Keratinocyte (primary cell): ENCODE results near the gene SATB2. TPM values are rescaled to one million over a fixed set of nuclear protein-coding genes. Genes with fewer than 3 reads are reported as not detected.

Experiments used
- DNase-seq: peaks from one replicate; pipeline ENCODE4 v3.0.0-alpha.2; 2011; ENCODE audit warnings: low read depth, missing footprints, low spot score
- FAIRE-seq: peaks from 2 replicates; lab custom pipeline; 2011; peaks lifted over from hg19 to GRCh38; lab: Jason Lieb, UNC
- H2AFZ ChIP-seq: 2 replicates; pipeline ENCODE4 v1.6.0; 2012; ENCODE audit warnings: low read length, control low read depth, inconsistent platforms; ENCODE audit not compliant: control insufficient read depth
- H3K27ac ChIP-seq: 2 replicates; pipeline ENCODE4 v1.5.1; 2011; ENCODE audit warnings: low read length; ENCODE audit not compliant: control insufficient read depth, insufficient read depth
- H3K27me3 ChIP-seq: 3 replicates; pipeline ENCODE4 v1.6.0; 2011; ENCODE audit warnings: low read length; ENCODE audit not compliant: control insufficient read depth, insufficient read depth; ENCODE audit errors: extremely low read depth
- H3K36me3 ChIP-seq, 2 experiments: 2 replicates in 1 of 2; 3 replicates in 1 of 2; pipeline ENCODE4 v1.5.1; 2011; ENCODE audit warnings: low read length in 2 of 2, mild to moderate bottlenecking in 1 of 2; ENCODE audit not compliant: control insufficient read depth in 2 of 2, insufficient read depth in 2 of 2; ENCODE audit errors: extremely low read depth in 1 of 2
- H3K4me1 ChIP-seq: 3 replicates; pipeline ENCODE4 v1.5.1; 2011; ENCODE audit warnings: low read length; ENCODE audit not compliant: control insufficient read depth, insufficient read depth; ENCODE audit errors: extremely low read depth
- H3K4me2 ChIP-seq: 3 replicates; pipeline ENCODE4 v1.6.0; 2011; ENCODE audit warnings: low read depth, low read length; ENCODE audit not compliant: control insufficient read depth, insufficient read depth; ENCODE audit errors: extremely low read depth
- H3K4me3 ChIP-seq, 3 experiments: fragments of 200-600 bp in 1 of 3; sonication (generic) in 1 of 3; 2 replicates in 2 of 3; 3 replicates in 1 of 3; pipeline ENCODE4 v1.5.1; 2011 to 2016; ENCODE audit warnings: low read length in 3 of 3, mild to moderate bottlenecking in 3 of 3, control low read depth in 2 of 3, inconsistent platforms in 1 of 3, low read depth in 1 of 3, mixed read lengths in 1 of 3, mixed run types in 1 of 3, moderate library complexity in 1 of 3; ENCODE audit not compliant: control insufficient read depth in 2 of 3, insufficient read depth in 2 of 3; ENCODE audit errors: extremely low read depth in 1 of 3
- H3K79me2 ChIP-seq: 2 replicates; pipeline ENCODE4 v1.6.0; 2012; ENCODE audit warnings: low read length; ENCODE audit not compliant: control insufficient read depth, insufficient read depth
- H3K9ac ChIP-seq: 3 replicates; pipeline ENCODE4 v1.6.0; 2011; ENCODE audit warnings: low read length; ENCODE audit not compliant: control insufficient read depth, insufficient read depth; ENCODE audit errors: extremely low read depth
- H3K9me1 ChIP-seq: 3 replicates; pipeline ENCODE4 v1.6.0; 2011; ENCODE audit warnings: low read length; ENCODE audit not compliant: control insufficient read depth, insufficient read depth; ENCODE audit errors: extremely low read depth
- H3K9me3 ChIP-seq: 2 replicates; pipeline ENCODE4 v1.5.1; 2012; ENCODE audit warnings: low read depth, low read length; ENCODE audit not compliant: control insufficient read depth
- H4K20me1 ChIP-seq: 3 replicates; pipeline ENCODE4 v1.6.0; 2011; ENCODE audit warnings: low read length; ENCODE audit not compliant: control insufficient read depth, insufficient read depth; ENCODE audit errors: extremely low read depth
- EZH2 ChIP-seq: IDR thresholded peaks from one replicate; pipeline ENCODE4 v1.6.1; 2012; ENCODE audit warnings: inconsistent platforms, mild to moderate bottlenecking, low read length, moderate library complexity
- dilution Hi-C: fragments of 300-500 bp; cut with MboI; formaldehyde crosslinking; loops from one replicate; pipeline ENCODE4 v1.7.0; 2020; ENCODE audit warnings: low sequenced_read_pairs; ENCODE audit not compliant: extremely low pct_ligation_motif_present
- polyA plus RNA-seq, 5 experiments: library from polyadenylated mRNA; depleted of rRNA in 3 of 5; stranded (reverse) in 3 of 5; stranded (forward) in 1 of 5; unstranded in 1 of 5; fragments of >200 nt; gene quantifications; 1 replicate in 1 of 5; 2 replicates in 3 of 5; 3 replicates in 1 of 5; pipeline versions ENCODE4 v1.2.1 to v1.2.3, GENCODE V29; 2011 to 2012; ENCODE audit warnings: missing spikeins in 2 of 5, low read depth in 1 of 5, low replicate concordance in 1 of 5
- TF ChIP-seq, protein P1 (sequence below), 3 experiments: IDR thresholded peaks in 1 of 3; conservative IDR thresholded peaks in 1 of 3; optimal IDR thresholded peaks in 1 of 3; 2 replicates in 2 of 3; 3 replicates in 1 of 3; pipeline versions ENCODE3 to v1.5.1; 2011; ENCODE audit warnings: low read length in 3 of 3, mild to moderate bottlenecking in 3 of 3, moderate library complexity in 2 of 3, control low read depth in 1 of 3, inconsistent platforms in 1 of 3; ENCODE audit not compliant: insufficient read depth in 2 of 3; ENCODE audit errors: extremely low read depth in 1 of 3

The SATB2 gene
- polyA plus RNA-seq, 1 donor (not counting 4 experiments of a cell fraction or from before 2014, with no cell fraction given): 1.4 TPM

DNA sequence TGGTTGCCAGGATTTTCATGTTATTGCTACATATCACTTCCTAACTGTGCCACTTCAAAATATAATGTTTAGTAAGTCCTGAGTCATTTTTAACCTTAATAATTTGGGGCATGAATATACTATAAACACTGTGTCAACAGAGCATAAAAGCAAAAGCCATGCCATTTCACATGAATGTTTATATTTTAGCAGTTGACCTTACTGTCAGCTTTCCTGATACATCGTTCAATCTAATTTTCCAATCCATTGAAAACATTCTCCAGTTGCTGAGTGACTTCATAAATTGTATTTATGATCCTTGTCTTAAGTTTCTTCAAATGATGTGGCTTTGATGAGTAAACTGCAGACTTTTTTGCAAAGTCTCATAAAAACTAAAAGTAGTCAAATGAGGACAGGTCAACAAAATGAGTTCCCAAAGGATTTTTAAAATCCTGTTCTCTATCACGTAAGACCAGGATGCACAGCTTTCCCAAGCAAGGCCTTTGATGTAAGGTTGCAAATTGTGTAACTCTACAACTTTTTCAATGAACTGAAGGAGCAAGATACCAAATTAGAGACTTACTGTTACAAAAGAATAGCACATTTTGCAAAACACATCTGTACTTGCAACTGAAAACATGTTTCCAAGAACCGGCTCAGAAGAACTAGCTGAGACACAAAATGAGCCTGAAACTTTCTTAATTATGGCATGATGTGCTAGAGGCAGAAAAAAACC, 117.7 kb downstream of the SATB2 start:
- dilution Hi-C loops: no loop called here
- Histone ChIP-seq H3K79me2 (no peaks in the 10 kb centered on the region), H3K9me3 (no peaks in the 10 kb centered on the region), H3K27ac (no peak overlapping the region), H3K4me3 (no peak overlapping the region), H3K4me1 (no peaks in the 10 kb centered on the region), H2AFZ (no peak overlapping the region), H3K27me3 (no peaks in the 10 kb centered on the region), H3K9ac (no peak overlapping the region), H3K9me1 (no peaks in the 10 kb centered on the region), H3K36me3 (no peaks in the 10 kb centered on the region), H3K4me2 (no peak overlapping the region), H4K20me1 (no peaks in the 10 kb centered on the region)
- no peak for DNase-seq
- FAIRE-seq: no peak
- no peak for TF ChIP-seq EZH2

- Histone ChIP-seq H3K9me3 (no peaks in the 10 kb centered on the region), H3K4me3 (no peak overlapping the region), H3K9ac (no peak overlapping the region), H3K27me3 (no peaks in the 10 kb centered on the region), H4K20me1 (no peaks in the 10 kb centered on the region), H3K9me1 (no peaks in the 10 kb centered on the region), H2AFZ (no peak overlapping the region), H3K79me2 (no peaks in the 10 kb centered on the region), H3K4me2 (no peak overlapping the region), H3K27ac (no peak overlapping the region), H3K4me1 (no peaks in the 10 kb centered on the region), H3K36me3 (no peaks in the 10 kb centered on the region)
- no peak for DNase-seq
- dilution Hi-C loops: no loop called here
- FAIRE-seq: no peak
- no peak for TF ChIP-seq EZH2
- TF ChIP-seq, protein P1, sequence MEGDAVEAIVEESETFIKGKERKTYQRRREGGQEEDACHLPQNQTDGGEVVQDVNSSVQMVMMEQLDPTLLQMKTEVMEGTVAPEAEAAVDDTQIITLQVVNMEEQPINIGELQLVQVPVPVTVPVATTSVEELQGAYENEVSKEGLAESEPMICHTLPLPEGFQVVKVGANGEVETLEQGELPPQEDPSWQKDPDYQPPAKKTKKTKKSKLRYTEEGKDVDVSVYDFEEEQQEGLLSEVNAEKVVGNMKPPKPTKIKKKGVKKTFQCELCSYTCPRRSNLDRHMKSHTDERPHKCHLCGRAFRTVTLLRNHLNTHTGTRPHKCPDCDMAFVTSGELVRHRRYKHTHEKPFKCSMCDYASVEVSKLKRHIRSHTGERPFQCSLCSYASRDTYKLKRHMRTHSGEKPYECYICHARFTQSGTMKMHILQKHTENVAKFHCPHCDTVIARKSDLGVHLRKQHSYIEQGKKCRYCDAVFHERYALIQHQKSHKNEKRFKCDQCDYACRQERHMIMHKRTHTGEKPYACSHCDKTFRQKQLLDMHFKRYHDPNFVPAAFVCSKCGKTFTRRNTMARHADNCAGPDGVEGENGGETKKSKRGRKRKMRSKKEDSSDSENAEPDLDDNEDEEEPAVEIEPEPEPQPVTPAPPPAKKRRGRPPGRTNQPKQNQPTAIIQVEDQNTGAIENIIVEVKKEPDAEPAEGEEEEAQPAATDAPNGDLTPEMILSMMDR (optimal IDR thresholded peaks at IDR 0.05 in 1 of 3, IDR thresholded peaks at IDR 0.05 in 1 of 3, conservative IDR thresholded peaks at IDR 0.05 in 1 of 3; ENCODE audit: extremely low read depth in 1 of 3, insufficient read depth in 2 of 3, low read length in 3 of 3): no peak
Observed at GRCh38 chr2:199336546-199336945, 121.2 kb downstream of the SATB2 start.

DNA sequence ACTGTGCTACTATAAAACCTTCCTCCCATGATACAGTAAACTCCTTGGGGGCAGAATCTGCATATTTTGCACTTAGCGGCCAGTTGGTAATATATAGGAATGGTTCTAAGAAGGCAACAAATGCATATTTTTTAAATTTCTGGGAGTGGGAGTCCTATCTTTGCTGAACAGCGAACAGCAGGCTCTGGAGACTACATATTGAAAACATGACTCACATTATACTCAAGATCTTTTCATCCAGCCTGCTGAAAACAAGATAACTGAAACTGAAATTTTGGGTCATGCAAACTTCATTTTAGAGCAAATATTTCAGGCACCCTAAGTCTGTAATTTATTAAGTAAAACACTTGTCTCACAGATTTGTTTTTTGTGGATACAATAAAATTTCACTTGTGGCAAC, 122.2 kb downstream of the SATB2 start:
- FAIRE-seq: no peak
- TF ChIP-seq, protein P1 (optimal IDR thresholded peaks at IDR 0.05 in 1 of 3, IDR thresholded peaks at IDR 0.05 in 1 of 3, conservative IDR thresholded peaks at IDR 0.05 in 1 of 3; ENCODE audit: extremely low read depth in 1 of 3, insufficient read depth in 2 of 3, low read length in 3 of 3): no peak
- TF ChIP-seq EZH2: no peak

More for the DNA sequence above, 122.2 kb downstream of the SATB2 start:
- H3K27ac ChIP-seq: no peak overlapping the region
- DNase-seq: no peak
- no peaks in the 10 kb centered on the region for H3K36me3 ChIP-seq
- no peaks in the 10 kb centered on the region for H3K79me2 ChIP-seq
- no peak overlapping the region for H3K4me3 ChIP-seq
- no peaks in the 10 kb centered on the region for H3K4me1 ChIP-seq
- dilution Hi-C loops: no loop called here
- no peaks in the 10 kb centered on the region for H3K9me1 ChIP-seq
- no peaks in the 10 kb centered on the region for H3K27me3 ChIP-seq
- H3K9ac ChIP-seq: no peak overlapping the region
- no peaks in the 10 kb centered on the region for H3K9me3 ChIP-seq
- no peak overlapping the region for H3K4me2 ChIP-seq
- H2AFZ ChIP-seq: no peak overlapping the region
- H4K20me1 ChIP-seq: no peaks in the 10 kb centered on the region
